GM19467 (cell line): ENCODE data around the gene EXTL1.

ENCODE experiments used
- ATAC-seq: cut with Tn5 transposase; IDR thresholded peaks from one replicate; pipeline ENCODE4 v1.9.1; 2021; ENCODE audit warnings: mild to moderate bottlenecking, moderate library complexity; ENCODE audit not compliant: unreplicated experiment

EXTL1 gene

GRCh38 chr1:26022404-26022779, 817 bp downstream of the EXTL1 start:
- no peak for ATAC-seq

- ATAC-seq = no peak
These were observed 1.4 kb downstream of the EXTL1 start for GRCh38 chr1:26023009-26023408.

- ATAC-seq = no peak
These were observed 2.3 kb downstream of the EXTL1 start for GRCh38 chr1:26023826-26024225.

- ATAC-seq = no peak
These were observed 3.5 kb downstream of the EXTL1 start for GRCh38 chr1:26025060-26025459.

GRCh38 chr1:26025517-26025916, 3.9 kb downstream of the EXTL1 start:
- ATAC-seq = no peak

- no peak for ATAC-seq
These were observed 6.3 kb downstream of the EXTL1 start for GRCh38 chr1:26027716-26028489.

- ATAC-seq = no peak
These were observed 7.0 kb downstream of the EXTL1 start for GRCh38 chr1:26028490-26028980.

- ATAC-seq = no peak
These were observed 7.7 kb downstream of the EXTL1 start for GRCh38 chr1:26029054-26029863.

GRCh38 chr1:26029864-26030481, 8.4 kb downstream of the EXTL1 start:
- no peak for ATAC-seq

GRCh38 chr1:26031196-26031595, 9.6 kb downstream of the EXTL1 start:
- no peak for ATAC-seq

GRCh38 chr1:26031611-26032220, 10.1 kb downstream of the EXTL1 start:
- ATAC-seq = no peak

GRCh38 chr1:26032656-26033357, 11.2 kb downstream of the EXTL1 start:
- ATAC-seq = no peak

GRCh38 chr1:26034504-26035202, 13.1 kb downstream of the EXTL1 start:
- ATAC-seq = no peak

GRCh38 chr1:26035203-26035958, 13.8 kb downstream of the EXTL1 start:
- peak; percentile 83 for ATAC-seq

- peak; percentile 54 for ATAC-seq
These were observed 14.6 kb downstream of the EXTL1 start for GRCh38 chr1:26035959-26036755.

GRCh38 chr1:26036756-26037281, 15.2 kb downstream of the EXTL1 start:
- ATAC-seq = no peak

GRCh38 chr1:26037904-26038303, 16.3 kb downstream of the EXTL1 start:
- ATAC-seq = no peak

- ATAC-seq = no peak
These were observed 16.9 kb downstream of the EXTL1 start for GRCh38 chr1:26038477-26038876.
